Hepatocyte (in vitro differentiated cells): ENCODE data around the gene SLC17A5. TPM values are rescaled to one million over a fixed set of nuclear protein-coding genes. Genes with fewer than 3 reads are reported as not detected.

Experiments used
- DNase-seq: peaks from one replicate; pipeline ENCODE4 v3.0.0-alpha.2; 2016; ENCODE audit warnings: low spot score
- H2AFZ ChIP-seq: fragments of 200-600 bp; sonication (generic); 2 replicates; pipeline ENCODE4 v1.6.0; 2016; ENCODE audit warnings: antibody characterized with exemption, mild to moderate bottlenecking
- H3K27ac ChIP-seq: fragments of 200-600 bp; sonication (generic); 2 replicates; pipeline ENCODE4 v1.5.1; 2016; ENCODE audit warnings: mild to moderate bottlenecking
- H3K27me3 ChIP-seq: fragments of 200-600 bp; sonication (generic); 2 replicates; pipeline ENCODE4 v1.6.1; 2016
- H3K36me3 ChIP-seq: fragments of 200-600 bp; sonication (generic); replicated peaks from 2 replicates; pipeline ENCODE4 v1.5.1; 2016; ENCODE audit warnings: low read depth; ENCODE audit not compliant: insufficient read depth
- H3K4me1 ChIP-seq: fragments of 200-600 bp; sonication (generic); 2 replicates; pipeline ENCODE4 v1.5.1; 2016; ENCODE audit warnings: mild to moderate bottlenecking, moderate library complexity; ENCODE audit not compliant: insufficient read depth
- H3K4me2 ChIP-seq: fragments of 200-600 bp; sonication (generic); 2 replicates; pipeline ENCODE4 v1.6.0; 2016
- H3K4me3 ChIP-seq: fragments of 200-600 bp; sonication (generic); 2 replicates; pipeline ENCODE4 v1.5.1; 2016; ENCODE audit warnings: mild to moderate bottlenecking
- H3K79me2 ChIP-seq: fragments of 200-600 bp; sonication (generic); 2 replicates; pipeline ENCODE4 v1.6.0; 2017; ENCODE audit warnings: mild to moderate bottlenecking
- H3K9me2 ChIP-seq: fragments of 200-600 bp; sonication (generic); replicated peaks from 2 replicates; pipeline ENCODE4 v1.6.0; 2017; ENCODE audit warnings: mild to moderate bottlenecking; ENCODE audit not compliant: insufficient read depth
- H3K9me3 ChIP-seq: fragments of 200-600 bp; sonication (generic); 2 replicates; pipeline ENCODE4 v1.5.1; 2016; ENCODE audit warnings: low read depth, mild to moderate bottlenecking
- H4K20me1 ChIP-seq: fragments of 200-600 bp; sonication (generic); 2 replicates; pipeline ENCODE4 v1.6.0; 2016; ENCODE audit warnings: mild to moderate bottlenecking; ENCODE audit not compliant: insufficient read depth, poor library complexity, severe bottlenecking
- CTCF ChIP-seq: fragments of 200-600 bp; sonication (generic); IDR thresholded peaks from 2 replicates; pipeline ENCODE4 v1.5.1; 2016; ENCODE audit warnings: antibody characterized with exemption, mild to moderate bottlenecking; ENCODE audit not compliant: poor library complexity
- EZH2 ChIP-seq: fragments of 200-600 bp; sonication (generic); IDR thresholded peaks from 2 replicates; pipeline ENCODE4 v1.6.1; 2016; ENCODE audit warnings: antibody characterized with exemption, mild to moderate bottlenecking, borderline replicate concordance
- EZH2phosphoT487 ChIP-seq: fragments of 200-600 bp; sonication (generic); IDR thresholded peaks from one replicate; pipeline ENCODE4 v1.6.1; 2018; ENCODE audit warnings: antibody characterized with exemption, mild to moderate bottlenecking, low read depth, moderate library complexity; ENCODE audit not compliant: unreplicated experiment, severe bottlenecking
- WGBS: methylation state at CpG from one replicate; pipeline ENCODE4 v1.1.6; 2016; ENCODE audit warnings: low lambda C conversion rate; ENCODE audit errors: missing lambda C conversion rate; 5-methylcytosine and 5-hydroxymethylcytosine counted together
- polyA plus RNA-seq: library from polyadenylated mRNA; unstranded; fragments of >200 nt; fragmentation: Nextera tagmentation; extraction: Ambion mirVana; gene quantifications from 2 replicates; pipeline ENCODE4 v1.2.1, GENCODE V29; 2016
- total RNA-seq: library from RNA; depleted of rRNA; stranded (reverse); fragments of >200 nt; gene quantifications from 2 replicates; pipeline ENCODE4 v1.2.3, GENCODE V29; 2014

The SLC17A5 gene
- total and polyA plus RNA-seq, 2 experiments from 2014 or later = 47.7 to 76.9 TPM

- Histone ChIP-seq H3K36me3 (no peaks in the 10 kb centered on the region), H3K27ac (peak overlapping the region; percentile 35), H3K79me2 (no peaks in the 10 kb centered on the region), H3K4me1 (no peaks in the 10 kb centered on the region), H2AFZ (peak overlapping the region; percentile 89), H3K9me3 (no peaks in the 10 kb centered on the region), H3K4me2 (peak overlapping the region; percentile 91), H4K20me1 (no peaks in the 10 kb centered on the region), H3K9me2 (no peaks in the 10 kb centered on the region), H3K4me3 (no peak overlapping the region), H3K27me3 (no peaks in the 10 kb centered on the region)
- no peak for DNase-seq
- WGBS = 82% methylated on average over 5 of the region's 5 CpGs
- TF ChIP-seq CTCF (no peak), EZH2 (no peak), EZH2phosphoT487 (no peak)
Measured at GRCh38 chr6:73694711-73695411, 41.1 kb upstream of the SLC17A5 start.

- H3K9me2 ChIP-seq = no peaks in the 10 kb centered on the region
- no peak overlapping the region for H3K4me2 ChIP-seq
- no peak overlapping the region for H3K27ac ChIP-seq
- TF ChIP-seq EZH2phosphoT487 (no peak), EZH2 (no peak), CTCF (no peak)
- H3K4me1 ChIP-seq = no peaks in the 10 kb centered on the region
- H3K79me2 ChIP-seq = no peaks in the 10 kb centered on the region
- H4K20me1 ChIP-seq = no peaks in the 10 kb centered on the region
- no peak overlapping the region for H2AFZ ChIP-seq
- H3K9me3 ChIP-seq = no peaks in the 10 kb centered on the region
- no peaks in the 10 kb centered on the region for H3K27me3 ChIP-seq
- no peak for DNase-seq
- H3K36me3 ChIP-seq = no peaks in the 10 kb centered on the region
- no peak overlapping the region for H3K4me3 ChIP-seq
Measured at GRCh38 chr6:73691512-73691911, 37.7 kb upstream of the SLC17A5 start.

GRCh38 chr6:73690056-73690455 is 36.3 kb upstream of the SLC17A5 start:
- Histone ChIP-seq H3K36me3 (no peaks in the 10 kb centered on the region), H4K20me1 (no peaks in the 10 kb centered on the region), H3K27me3 (no peaks in the 10 kb centered on the region), H3K4me2 (no peak overlapping the region), H3K27ac (no peak overlapping the region), H3K79me2 (no peaks in the 10 kb centered on the region), H3K4me3 (no peak overlapping the region), H3K9me3 (no peaks in the 10 kb centered on the region), H3K4me1 (no peaks in the 10 kb centered on the region), H3K9me2 (no peaks in the 10 kb centered on the region), H2AFZ (no peak overlapping the region)
- TF ChIP-seq EZH2 (no peak), EZH2phosphoT487 (no peak), CTCF (no peak)
- no peak for DNase-seq
- WGBS = 91% methylated on average over 5 of the region's 5 CpGs
